IPS DF 19.7 (cell line): Measurements from ENCODE around the gene SH3BGR.
"Not testable (repeated sequence)": the region's sequence is repeated elsewhere in the genome, so short reads cannot be mapped to it uniquely, and the experiment has no call there.

Experiments used
- DNase-seq: peaks from one replicate; pipeline ENCODE4 v3.0.0-alpha.2; 2013; ENCODE audit warnings: low read depth, low spot score

The SH3BGR gene

DNA sequence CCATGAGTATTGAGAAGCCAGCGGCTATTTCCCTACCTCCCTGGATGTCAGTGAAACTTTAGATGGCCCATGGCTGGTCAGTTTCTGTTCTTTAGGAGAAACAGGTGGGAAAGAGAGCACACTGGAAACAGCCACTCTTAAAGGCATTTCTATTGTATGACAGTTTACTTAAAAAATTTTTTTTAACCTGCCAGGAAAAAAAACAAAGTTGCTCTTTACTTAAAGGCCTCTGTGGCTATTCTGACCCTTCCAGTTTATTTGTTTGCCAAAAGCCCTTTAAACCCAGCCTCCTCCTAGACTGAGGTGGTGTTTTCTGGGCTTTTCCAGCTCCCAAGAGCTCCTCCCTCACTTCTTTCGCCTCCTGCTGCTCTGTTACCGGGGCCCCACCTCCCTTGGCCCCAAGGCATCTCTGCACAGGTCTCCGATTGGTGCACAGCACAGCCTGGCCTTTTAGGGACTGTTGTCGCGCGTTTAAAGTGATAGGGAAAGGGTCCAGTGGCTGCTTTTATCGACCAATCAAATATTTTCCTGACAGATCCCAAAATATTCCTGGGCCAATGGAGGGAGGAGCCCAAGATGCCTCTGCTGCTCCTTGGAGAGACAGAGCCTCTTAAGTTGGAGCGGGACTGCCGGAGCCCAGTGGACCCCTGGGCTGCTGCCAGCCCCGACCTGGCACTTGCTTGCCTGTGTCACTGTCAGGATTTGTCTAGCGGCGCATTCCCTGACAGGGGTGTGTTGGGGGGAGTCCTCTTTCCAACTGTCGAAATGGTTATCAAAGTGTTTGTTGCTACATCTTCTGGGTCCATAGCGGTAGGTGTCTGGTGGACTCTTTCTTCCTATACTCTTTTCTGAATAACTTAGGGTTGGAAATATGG lies at the start of gene SH3BGR:
Gene SH3BGR (plus strand): TSS at position 639 of the 875 bp plus-strand sequence. CDS start 127 bp downstream, at position 766.
- peak; percentile 78 for DNase-seq

DNA sequence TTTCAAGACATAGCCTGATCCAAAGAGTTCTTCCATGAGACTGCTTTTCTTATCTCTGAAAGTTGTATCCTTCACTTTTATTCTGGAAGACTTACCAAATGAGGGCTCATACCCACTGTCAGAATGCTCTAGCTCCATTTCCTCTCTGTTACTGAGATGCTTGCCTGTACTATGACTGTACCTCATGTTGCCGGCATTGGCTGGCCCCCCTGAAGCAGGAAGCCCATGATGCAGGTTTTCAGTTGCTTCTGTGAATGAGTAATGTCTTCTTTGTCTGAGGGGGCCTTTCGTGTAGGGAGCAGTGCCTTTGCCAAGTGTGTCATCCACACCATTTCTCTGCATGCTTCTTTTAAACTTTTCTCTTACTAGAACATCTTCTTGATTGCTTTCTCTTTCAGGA lies 45.7 kb upstream of the SH3BGR start:
- DNase-seq: no peak

DNA sequence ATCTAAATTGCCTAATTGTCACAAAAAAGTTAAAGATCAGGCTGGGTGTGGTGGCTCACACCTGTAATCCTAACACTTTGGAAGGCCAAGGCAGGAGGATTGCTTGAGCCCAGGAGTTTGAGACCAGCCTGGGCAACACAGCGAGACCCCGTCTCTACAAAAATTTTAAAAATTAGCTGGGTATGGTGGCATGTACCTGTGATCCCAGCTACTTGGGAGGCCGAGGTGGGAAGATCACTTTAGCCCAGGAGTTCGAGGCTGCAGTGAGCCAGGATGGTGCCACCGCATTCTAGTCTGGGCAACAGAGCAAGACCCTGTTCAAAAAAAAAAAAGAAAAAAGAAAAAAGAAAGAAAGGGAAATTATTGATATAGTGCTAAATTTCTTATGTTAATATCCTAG lies 32.6 kb upstream of the SH3BGR start:
- DNase-seq: not testable (repeated sequence)

DNA sequence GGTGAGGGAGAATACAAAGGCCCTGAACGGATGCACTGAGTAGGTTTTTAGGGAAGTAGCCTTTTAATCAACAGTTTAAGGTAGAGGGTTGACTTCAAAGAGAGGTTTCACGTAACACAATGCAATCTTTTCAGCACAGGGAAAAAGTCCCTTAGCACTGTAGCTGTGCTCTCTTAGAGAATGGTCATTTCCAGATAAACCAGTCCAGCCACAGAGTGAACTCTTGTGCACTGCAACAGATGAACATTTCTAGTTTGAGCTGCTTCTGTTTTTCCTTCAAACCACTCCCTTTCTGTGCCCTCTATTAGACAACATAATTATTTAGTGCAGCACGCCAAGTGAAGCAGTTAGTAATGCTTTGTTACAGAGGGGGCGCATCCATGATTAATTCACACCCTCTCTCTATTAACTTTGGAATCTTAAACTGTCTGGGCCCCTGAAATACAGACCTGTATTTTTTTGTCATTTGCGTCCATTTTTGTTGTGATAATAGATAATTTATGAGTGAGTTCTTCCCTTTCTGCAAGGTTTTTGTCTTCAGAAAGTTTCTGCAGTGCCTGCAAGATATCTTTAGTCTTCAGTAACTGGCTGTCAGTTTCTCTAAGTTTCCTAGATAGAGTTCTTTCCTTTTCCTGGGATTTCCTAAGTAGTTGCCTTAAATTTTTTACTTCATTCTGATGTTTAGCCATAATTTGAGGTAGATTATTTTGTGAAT lies 29.1 kb upstream of the SH3BGR start:
- no peak for DNase-seq

DNA sequence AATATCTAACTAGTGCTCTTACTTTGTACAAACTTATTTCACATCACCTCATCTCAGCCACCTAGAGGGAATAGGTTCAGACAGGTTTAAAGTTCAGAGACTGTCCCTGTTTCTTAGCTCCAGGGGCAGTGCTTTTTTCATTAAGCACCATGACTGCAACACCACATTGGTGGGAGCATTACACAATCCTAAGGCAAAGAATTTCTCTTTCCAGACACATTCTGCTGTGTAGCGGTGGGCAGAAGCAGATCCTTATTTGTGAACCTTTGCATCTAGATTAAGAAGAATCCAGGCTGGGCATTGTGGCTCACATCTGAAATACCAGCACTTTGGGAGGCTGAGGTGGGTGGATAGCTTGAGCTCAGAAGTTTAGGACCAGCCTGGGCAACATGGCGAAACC lies 22.3 kb upstream of the SH3BGR start:
- DNase-seq: no peak

DNA sequence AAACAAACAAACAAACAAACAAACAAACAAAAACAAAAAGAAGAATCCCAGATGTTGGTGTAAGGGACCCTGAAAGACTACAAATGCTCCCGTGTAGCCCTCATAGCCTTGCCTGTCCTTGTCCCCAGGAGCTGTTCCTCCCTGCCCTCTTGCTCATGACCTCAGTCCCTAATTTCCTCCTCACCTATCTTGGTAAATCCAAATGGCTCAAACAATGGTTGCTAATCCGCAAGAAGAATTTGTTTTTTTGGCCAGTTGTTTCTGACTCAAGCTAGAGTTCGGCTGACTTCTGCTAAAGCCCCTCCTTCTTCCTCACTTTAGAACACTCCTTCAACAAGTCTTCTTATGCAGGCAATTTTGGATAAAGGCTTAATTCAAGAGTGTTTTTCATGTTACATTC lies 21.8 kb upstream of the SH3BGR start:
- no peak for DNase-seq

DNA sequence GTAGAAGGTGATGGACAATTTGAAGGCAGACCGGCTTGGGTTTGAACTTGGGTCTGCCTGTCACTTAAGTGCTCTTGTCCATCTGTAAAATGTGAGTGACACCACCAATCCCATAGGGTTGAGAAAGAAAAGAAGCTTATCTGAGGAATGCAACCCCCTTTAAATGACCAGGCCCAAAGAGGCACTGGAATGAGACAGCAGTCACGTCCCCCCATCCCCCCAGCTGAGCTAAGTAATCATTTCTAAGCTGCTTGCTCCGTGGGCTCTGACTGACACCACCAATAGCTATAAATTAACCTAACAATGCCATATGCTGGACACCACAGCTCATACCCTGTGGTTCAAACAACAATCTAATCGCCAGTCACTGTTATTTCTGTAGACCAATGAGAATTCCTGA lies 21.3 kb upstream of the SH3BGR start:
- no peak for DNase-seq

DNA sequence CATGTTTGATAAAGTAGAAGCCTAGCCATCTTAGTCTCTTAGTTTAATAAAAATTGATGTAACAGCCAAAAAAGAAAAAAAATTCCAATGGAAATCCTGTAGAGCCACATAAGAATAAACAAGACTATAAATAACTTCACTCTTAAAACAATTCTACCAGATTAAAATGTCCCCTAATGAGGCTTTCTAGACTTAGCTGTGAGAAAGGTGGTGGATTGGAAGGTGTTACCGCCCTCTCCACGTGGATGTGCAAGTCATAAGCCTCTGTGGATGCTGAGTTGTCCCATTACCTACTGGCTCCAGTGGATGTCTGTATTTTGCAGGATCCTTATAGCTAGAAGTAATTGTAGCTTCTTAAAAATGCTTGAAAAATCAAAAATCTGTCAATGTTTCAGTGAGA lies 20.8 kb upstream of the SH3BGR start:
- DNase-seq: no peak

DNA sequence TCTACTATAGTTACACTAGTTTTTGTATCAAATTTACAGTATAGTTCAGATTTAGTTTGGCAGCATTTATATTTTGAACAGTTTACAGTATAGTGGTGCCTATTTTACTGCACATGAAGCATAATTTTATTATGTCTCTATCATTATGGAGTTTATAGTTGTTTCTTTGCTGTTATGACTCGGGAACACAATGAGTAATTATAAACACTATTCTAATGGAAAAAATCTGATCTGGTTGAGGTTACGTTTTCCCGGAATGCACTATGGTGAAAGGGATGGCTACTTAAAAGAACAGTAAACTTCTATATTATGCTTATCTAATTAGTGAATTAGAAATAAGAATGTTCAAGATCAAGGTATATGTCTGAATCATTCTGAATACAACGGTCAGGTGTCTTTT lies 16.8 kb upstream of the SH3BGR start:
- no peak for DNase-seq

DNA sequence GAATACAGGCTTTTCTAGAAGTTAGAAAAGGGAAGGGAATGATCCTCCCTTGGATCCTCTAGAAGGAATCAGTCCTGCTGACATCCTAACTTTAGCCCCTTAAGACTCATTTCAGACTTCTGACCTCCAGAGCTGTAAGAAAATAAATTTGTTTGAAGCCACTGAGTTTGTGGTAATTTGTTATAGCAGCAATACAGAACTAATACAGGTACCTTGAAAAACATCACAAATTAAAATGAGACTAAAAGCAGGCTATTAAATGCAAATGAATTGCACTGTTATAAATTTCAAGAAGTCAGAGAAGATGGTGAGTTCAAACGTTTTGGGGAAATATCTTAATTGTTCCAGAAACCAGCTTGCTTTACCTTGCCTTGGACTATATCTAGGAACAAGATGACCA lies 12.5 kb upstream of the SH3BGR start:
- DNase-seq: no peak

DNA sequence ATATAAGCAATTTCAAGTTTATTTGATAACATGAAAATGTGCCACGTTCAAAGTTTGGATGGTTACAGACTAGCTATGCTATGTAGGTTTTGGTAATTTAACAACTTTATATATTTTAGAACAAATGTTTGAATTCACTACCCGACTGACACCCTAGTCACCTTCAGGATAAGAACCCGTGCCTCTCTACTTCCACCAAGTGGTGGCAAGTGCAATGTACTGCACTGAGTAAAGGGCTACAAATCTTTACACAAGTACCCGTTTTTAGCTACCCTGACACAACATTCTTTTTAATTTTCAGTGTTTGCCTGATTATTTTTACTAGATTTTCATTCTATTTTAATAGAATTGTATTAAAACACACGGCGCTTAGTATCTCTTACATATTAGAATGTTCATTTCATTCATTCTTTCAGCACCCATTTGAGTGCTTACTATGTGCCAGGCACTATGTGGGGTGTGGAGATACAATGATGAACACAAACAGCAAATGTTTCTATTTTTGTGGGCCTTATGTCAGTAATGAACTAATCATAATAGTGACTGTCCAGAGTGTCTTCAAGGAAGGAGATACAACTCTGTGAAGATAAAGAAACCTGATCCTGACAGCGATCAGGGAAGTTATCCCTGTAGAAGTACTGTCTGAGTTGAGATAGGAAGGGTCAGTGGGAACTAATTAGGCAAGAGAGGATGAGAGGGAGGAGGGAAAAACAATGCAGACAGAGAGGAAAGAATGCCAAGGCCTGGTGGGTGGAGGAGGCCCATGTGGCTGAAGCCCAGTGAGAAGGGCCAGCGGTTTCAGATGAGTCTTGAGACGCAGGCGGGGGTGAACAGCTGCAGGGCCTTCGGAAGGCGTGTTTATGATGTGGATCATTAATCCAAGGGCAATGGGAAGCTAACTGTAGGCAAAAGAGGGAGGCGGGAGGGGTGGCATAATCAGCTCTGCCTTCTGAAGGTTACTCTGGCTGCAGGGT lies 10.0 kb upstream of the SH3BGR start:
- no peak for DNase-seq

DNA sequence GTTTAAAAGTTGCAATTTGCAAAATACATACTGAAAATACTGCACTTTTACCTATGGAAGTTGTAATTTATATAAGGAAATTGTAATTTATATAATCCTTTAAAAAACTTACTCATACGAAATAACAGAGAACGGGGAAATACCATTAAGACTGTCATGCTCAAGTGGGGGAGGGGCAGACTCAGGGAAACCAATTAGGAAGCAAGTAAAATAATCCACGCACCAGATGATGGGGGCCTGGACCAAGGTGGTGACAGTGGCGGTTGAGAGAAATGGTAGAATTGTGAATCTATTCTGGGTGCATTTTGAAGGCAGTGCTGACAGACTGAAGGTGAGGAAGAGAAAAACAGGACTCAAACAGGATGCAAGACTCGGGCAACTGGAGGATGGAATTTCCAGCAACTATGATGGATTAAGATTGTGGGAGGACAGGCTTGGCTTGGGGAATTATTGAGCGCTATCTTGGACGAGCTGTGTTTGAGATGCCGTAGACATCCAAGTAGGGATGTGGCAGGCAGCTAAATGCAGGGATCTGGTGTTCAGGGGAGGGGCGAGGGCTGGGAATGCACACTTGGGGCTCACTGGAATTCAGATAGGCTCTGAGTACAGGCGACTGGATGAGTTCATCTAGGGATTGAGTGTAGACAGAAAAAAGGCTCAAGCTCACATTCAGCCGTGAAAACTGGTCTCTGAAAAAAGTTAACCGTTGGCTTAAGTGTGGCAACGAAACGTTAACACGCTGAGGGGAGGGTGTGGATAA lies 7.2 kb upstream of the SH3BGR start:
- no peak for DNase-seq

DNA sequence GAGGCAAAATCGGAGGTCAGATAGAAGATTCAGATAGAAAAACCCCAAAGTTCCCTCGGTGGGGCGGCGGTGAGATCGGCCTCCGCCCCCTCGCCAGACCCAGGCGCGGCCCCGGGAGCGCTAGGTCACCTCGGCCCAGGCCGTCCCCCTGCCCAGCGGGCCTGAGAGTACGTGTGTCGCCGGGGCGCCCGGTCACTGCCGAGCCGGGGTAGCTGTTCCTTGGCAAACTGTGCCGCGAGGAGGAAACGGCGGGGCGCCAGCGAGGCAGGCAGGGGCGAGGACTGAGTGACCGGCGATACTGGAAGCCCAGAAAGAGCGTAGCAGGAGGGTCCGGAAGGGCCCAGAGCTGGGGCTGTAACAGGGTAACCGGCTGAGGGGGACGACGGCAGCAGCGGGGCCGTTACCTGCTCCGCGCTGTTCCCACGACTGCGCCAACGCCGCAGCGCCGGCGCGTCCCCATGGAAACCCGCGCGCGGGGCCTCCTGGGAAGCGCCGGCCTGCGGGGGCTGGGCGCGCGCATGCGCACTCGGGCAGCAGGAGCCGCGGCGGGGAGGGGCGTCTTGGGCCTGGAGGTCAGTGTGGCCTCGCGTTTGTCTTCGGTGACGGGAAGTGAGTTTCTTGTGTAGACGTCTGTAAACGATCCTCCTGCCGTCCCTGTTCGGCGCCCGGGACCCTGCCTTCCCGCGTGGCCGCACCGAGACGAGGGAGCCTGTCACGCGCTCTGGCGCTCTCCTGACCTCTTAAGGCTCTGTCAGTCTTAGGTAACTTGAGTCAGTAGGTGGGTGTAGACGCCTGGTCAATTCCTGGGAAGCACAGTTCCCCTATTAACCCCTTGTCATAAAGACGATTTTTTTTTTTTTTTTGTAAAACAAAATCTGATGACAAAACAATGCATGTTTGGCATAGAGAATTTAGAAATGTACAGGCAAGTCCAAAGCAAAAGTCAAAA lies 6.2 kb upstream of the SH3BGR start, which contains the start of gene LCA5L:
Gene LCA5L (minus strand): TSS at position 458 of the 949 bp plus-strand sequence. CDS start 17,285 bp downstream, outside the sequence.
- DNase-seq: no peak

DNA sequence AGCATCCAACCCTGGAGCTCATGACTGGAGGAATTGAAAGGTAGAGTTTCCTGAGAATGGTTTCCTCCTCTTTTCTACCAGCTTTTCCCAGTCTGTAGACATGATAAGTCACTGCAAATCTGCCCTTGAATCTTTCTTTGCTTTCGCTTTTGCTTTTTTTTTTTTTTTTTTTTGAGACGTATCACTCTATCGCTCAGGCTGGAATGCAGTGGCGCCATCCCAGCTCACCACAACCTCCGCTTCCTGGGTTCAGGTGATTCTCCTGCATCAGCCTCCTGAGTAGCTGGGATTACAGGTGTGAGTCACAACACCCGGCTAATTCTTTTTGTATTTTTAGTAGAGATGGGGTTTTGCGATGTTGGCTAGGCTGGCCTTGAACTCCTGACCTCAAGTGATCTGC lies 4.5 kb upstream of the SH3BGR start:
- no peak for DNase-seq

DNA sequence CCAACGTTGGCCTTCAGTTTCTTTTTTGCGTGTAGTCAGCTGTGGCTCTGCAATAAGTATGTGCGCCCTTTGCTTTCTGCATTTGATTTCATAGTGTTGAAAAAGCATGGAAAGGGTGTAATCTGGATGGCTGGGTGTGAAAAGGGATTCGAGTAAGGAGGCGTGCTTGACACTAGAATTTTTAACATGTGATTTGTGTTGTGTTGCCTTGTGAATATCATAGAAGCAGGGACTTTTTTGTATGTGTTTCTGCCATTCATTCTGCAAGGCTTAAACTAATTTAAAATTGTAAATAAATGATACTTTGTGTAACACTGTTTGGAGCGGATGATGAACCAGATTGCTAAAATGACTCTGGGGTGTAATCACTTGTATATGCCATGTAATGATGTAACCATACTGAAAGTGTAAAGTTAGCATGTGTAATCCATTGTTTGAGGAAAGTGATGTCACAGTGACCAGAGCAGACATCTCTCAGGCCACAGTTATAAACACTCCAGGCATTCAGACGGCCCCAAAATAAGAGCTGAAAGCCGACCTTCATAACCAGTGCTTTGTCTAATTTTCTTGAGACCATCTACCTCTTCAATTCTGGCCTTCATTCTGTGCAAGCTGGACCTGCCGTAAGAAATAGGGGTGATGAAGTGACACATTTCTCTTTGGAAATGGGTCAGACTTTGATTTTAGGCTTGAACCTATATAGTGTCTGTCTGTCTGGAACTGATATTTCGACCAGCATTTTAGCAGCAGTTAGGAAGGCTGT lies 618 bp downstream of the SH3BGR start:
- no peak for DNase-seq

DNA sequence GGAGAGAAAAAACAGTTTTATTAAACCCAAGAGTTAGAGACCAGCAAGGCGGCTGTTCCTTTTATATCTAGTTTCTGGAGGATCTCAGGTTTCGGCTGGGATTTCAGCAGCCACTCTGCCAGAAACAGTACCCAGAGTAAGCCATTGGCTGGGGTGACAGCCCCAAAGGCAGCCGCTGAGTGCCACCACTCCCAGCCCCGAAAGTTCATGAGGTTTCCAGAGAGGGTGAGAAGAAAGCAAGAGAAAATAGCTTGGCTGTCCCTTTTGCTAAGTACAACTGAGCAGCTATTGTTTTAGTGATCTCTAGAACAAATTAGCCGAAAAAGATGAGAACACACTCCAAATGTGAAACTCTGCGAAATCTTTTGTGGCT lies 1.2 kb downstream of the SH3BGR start:
- no peak for DNase-seq

DNA sequence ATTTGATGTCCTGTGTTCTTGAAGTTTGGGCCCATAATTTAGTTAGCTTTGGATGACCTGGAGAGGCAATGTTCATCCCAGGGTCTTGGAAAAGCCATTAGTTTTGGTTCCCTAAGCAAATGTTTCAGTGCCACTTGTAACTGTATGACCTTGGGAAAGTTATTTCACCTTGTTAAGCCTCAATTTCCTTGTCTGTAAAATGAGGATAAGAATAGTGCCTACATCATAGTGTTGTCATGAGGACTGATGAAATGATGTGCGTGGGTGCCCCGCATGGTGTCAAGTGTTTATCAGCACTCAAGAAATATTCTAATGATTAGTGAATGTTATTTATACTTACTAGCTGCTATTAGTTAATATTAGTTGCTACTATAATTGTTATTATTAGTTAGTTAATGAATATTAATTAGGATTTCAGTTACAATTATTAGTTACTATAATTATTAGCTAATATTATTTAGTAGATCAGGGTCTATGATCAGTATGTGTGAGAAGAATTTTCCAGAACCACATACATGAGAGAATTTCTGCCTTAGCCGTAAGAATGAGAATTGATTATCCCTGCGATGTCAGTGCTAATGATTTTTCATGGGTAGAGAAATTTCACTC lies 1.9 kb downstream of the SH3BGR start:
- no peak for DNase-seq

DNA sequence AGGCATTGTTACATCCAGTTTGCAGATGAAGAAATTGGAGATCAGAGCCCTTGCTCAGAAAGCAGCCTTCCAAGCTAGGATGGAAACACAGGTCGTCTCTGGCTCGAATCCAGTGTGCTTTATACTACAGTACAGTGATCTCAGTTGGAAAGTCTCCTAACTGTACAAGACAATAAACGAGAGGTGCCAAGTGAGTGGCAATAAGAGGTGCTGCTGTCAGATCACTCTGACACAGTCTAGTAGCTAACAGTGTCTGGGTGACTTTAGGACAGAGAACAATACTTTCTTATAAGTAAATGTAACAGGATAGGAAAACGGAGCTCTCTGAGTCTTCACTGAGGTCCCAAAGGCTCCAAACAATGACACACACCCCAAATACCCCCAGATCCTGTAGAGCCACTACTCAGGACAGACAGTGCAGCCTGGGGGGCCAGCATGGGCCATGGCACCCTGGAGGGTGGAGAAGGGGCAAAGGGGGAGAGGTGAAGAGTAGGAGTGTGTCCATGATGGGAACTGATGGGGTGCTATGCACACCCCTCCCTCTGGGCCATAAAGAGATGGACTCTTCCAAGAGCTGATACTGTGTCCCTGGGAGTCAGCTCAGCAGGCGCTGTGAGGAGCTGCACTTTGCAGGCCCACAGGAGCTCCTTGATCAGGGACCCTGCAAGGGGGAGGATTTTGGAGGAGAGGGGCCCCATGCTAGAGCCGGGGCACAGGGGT lies 3.3 kb downstream of the SH3BGR start:
- no peak for DNase-seq
